ENCODE data around the gene CCNDBP1. TPM values are rescaled to one million over a fixed set of nuclear protein-coding genes. Genes with fewer than 3 reads are reported as not detected.

CCNDBP1 gene
- polyA plus RNA-seq, 1 of the 3 experiments (the other 2 are of a cell fraction): 63.6 TPM

GRCh38 chr15:43150191-43150929 lies 34.8 kb upstream of the CCNDBP1 start:
- H3K9ac ChIP-seq: peak overlapping the region; percentile 46; the same call in 1 of the 2 replicates
- no peak overlapping the region for H3K4me3 ChIP-seq (ENCODE audit: low read depth in 2 of 2, low read length in 1 of 2)

DNA sequence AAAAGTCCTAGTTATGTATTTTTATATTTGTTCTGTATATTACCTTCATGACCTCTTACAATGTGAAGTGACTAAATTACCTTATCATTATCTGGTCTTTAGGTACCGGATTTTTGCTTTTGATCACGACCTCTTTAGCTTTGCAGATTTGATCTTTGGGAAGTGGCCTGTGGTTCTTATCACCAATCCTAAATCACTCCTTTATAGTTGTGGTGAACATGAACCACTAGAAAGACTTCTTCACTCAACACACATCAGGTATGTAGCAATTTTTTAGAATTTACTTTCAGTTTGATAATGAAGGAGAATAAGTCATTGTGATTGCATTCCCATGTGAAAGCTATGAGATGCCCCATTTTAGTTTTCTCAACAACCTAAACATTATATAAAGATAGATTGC lies 33.5 kb upstream of the CCNDBP1 start:
- no peak for DNase-seq
- peaks cover 0 to 6% of the 10 kb centered on the region in 2 experiments; a peak in 1 of 4 replicates for H3K4me1 ChIP-seq (ENCODE audit: control insufficient read depth in 1 of 2, insufficient read depth in 2 of 2, low read depth in 1 of 2, low read length in 1 of 2)
- no peak overlapping the region for H2AFZ ChIP-seq (ENCODE audit: low read depth)
- TF ChIP-seq FOSL2 (IDR thresholded peaks at IDR 0.05; ENCODE audit: borderline replicate concordance, low read depth) (no peak), RAD21 (IDR thresholded peaks at IDR 0.05; ENCODE audit: low read length) (no peak), TAF1 (IDR thresholded peaks at IDR 0.05; ENCODE audit: borderline replicate concordance, low read depth, low read length) (no peak), RFX5 (IDR thresholded peaks at IDR 0.05; ENCODE audit: low read length) (no peak), MXI1 (IDR thresholded peaks at IDR 0.05; ENCODE audit: low read depth, low read length) (no peak)
- H4K20me1 ChIP-seq (ENCODE audit: insufficient read depth): no peaks in the 10 kb centered on the region
- POLR2A ChIA-PET: no interaction called here
- H3F3A ChIP-seq (replicated peaks; ENCODE audit: insufficient read depth): peaks cover 33% of the 10 kb centered on the region
- no peaks in the 10 kb centered on the region for H3K9me3 ChIP-seq
- no peak overlapping the region for H3K4me2 ChIP-seq
- H3K27me3 ChIP-seq (ENCODE audit: insufficient read depth): no peaks in the 10 kb centered on the region
- WGBS (ENCODE audit: low lambda C conversion rate): 98% methylated on average over 2 of the region's 2 CpGs
- H3K79me2 ChIP-seq (ENCODE audit: insufficient read depth): no peaks in the 10 kb centered on the region
- H3K27ac ChIP-seq (ENCODE audit: low read depth in 2 of 2, low read length in 1 of 2): no peak overlapping the region
- CTCF ChIA-PET: interaction anchor here (1.0 kb wide), 1 partner anchor 134 kb away, joined by 3 read pairs; no protein-coding TSS in a partner anchor
- H3K36me3 ChIP-seq (replicated peaks in 1 of 2; ENCODE audit: control insufficient read depth in 1 of 2, insufficient read depth in 2 of 2, low read length in 1 of 2): peaks cover 53 to 59% of the 10 kb centered on the region in 2 experiments
- no peak overlapping the region for H3K9ac ChIP-seq
- no peaks in the 10 kb centered on the region for H3K9me2 ChIP-seq
- no peak overlapping the region for H3K4me3 ChIP-seq (ENCODE audit: low read depth in 2 of 2, low read length in 1 of 2)

More at GRCh38 chr15:43150191-43150929, 34.8 kb upstream of the CCNDBP1 start:
- WGBS (ENCODE audit: low lambda C conversion rate): 44% methylated on average over 5 of the region's 5 CpGs
- CTCF ChIA-PET: interaction anchor here (0.7 to 0.8 kb wide), 2 partner anchors 36 to 146 kb away, joined by 3 read pairs; no protein-coding TSS in a partner anchor
- Histone ChIP-seq H2AFZ (ENCODE audit: low read depth) (peak overlapping the region; percentile 87; the same call in 1 of the 2 replicates), H3K36me3 (replicated peaks in 1 of 2; ENCODE audit: control insufficient read depth in 1 of 2, insufficient read depth in 2 of 2, low read length in 1 of 2) (peaks cover 50 to 59% of the 10 kb centered on the region in 2 experiments), H3K9me3 (no peaks in the 10 kb centered on the region), H3K79me2 (ENCODE audit: insufficient read depth) (no peaks in the 10 kb centered on the region), H3K4me2 (no peak overlapping the region), H3K9me2 (no peaks in the 10 kb centered on the region), H3K27ac (ENCODE audit: low read depth in 2 of 2, low read length in 1 of 2) (peak overlapping the region; percentile 40 to 79; a peak in 3 of 4 replicates), H3K4me1 (ENCODE audit: control insufficient read depth in 1 of 2, insufficient read depth in 2 of 2, low read depth in 1 of 2, low read length in 1 of 2) (peaks cover 0 to 6% of the 10 kb centered on the region in 2 experiments; a peak in 1 of 4 replicates), H3K27me3 (ENCODE audit: insufficient read depth) (no peaks in the 10 kb centered on the region), H4K20me1 (ENCODE audit: insufficient read depth) (no peaks in the 10 kb centered on the region), H3F3A (replicated peaks; ENCODE audit: insufficient read depth) (peaks cover 33% of the 10 kb centered on the region)
- peak; percentile 76; the same call in 1 of the 2 replicates for TF ChIP-seq USF1 (IDR thresholded peaks at IDR 0.05; ENCODE audit: borderline replicate concordance, low read depth)
- no peak for TF ChIP-seq GATA2 (CRISPR knock-in tag; IDR thresholded peaks at IDR 0.05)
- peak; percentile 65; the same call in 1 of the 2 replicates for TF ChIP-seq YY1 (IDR thresholded peaks at IDR 0.05; ENCODE audit: low read depth)
- TF ChIP-seq RXRA (IDR thresholded peaks at IDR 0.05; ENCODE audit: borderline replicate concordance, low read depth): 0 out of 2 replicates have a peak, but pooled peaks have one; percentile 16
- no peak for TF ChIP-seq RAD21 (IDR thresholded peaks at IDR 0.05; ENCODE audit: low read length)
- peak; percentile 68 for TF ChIP-seq TCF12 (IDR thresholded peaks at IDR 0.05)
- peak; percentile 62 for TF ChIP-seq JUND (IDR thresholded peaks at IDR 0.05)
- peak; percentile 70; the same call in 1 of the 2 replicates for TF ChIP-seq FOSL2 (IDR thresholded peaks at IDR 0.05; ENCODE audit: borderline replicate concordance, low read depth)
- no peak for DNase-seq
- POLR2A ChIA-PET: no interaction called here
